PC-9 (cell line): ENCODE measurements around the gene ZNF891. TPM values are rescaled to one million over a fixed set of nuclear protein-coding genes. Genes with fewer than 3 reads are reported as not detected.

ENCODE experiments used
- BruUV-seq: library from RNA; stranded (reverse); fragments of 400-500 nt; replicated peaks from 2 replicates; lab custom pipeline; 2021; lab: Mats Ljungman, UMichigan
- CTCF ChIA-PET: fragments of 300-600 bp; sonication (Branson Sonifier 250); formaldehyde crosslinking; loops from one replicate; lab custom pipeline; 2022; ENCODE audit warnings: antibody characterized with exemption; lab: Charles Lee
- POLR2A ChIA-PET: fragments of 300-600 bp; sonication (Branson Sonifier 250); formaldehyde crosslinking; loops from one replicate; lab custom pipeline; 2022; ENCODE audit warnings: antibody characterized with exemption; ENCODE audit not compliant: unreplicated experiment; lab: Charles Lee
- DNase-seq, 2 experiments: peaks; one replicate each; pipeline versions ENCODE4 v3.0.0 to v3.0.0-alpha.2; 2015 to 2022; ENCODE audit warnings: mixed read lengths in 1 of 2
- H2AFZ ChIP-seq: fragments of 200-600 bp; sonication (generic); 2 replicates; pipeline ENCODE4 v1.8.1; 2017; ENCODE audit warnings: antibody characterized with exemption
- H3F3A ChIP-seq: fragments of 200-600 bp; sonication (generic); 2 replicates; pipeline ENCODE4 v1.8.1; 2017; ENCODE audit warnings: antibody characterized with exemption, mild to moderate bottlenecking, low read depth; ENCODE audit not compliant: insufficient read depth
- H3K27ac ChIP-seq: fragments of 200-600 bp; sonication (generic); 2 replicates; pipeline ENCODE4 v1.6.1; 2016; ENCODE audit warnings: mixed run types
- H3K27me3 ChIP-seq: fragments of 200-600 bp; sonication (generic); 2 replicates; pipeline ENCODE4 v1.6.1; 2016; ENCODE audit warnings: low read depth, mixed run types; ENCODE audit not compliant: insufficient read depth
- H3K36me3 ChIP-seq: fragments of 200-600 bp; sonication (generic); 2 replicates; pipeline ENCODE4 v1.6.1; 2016; ENCODE audit warnings: low read depth, mixed run types
- H3K4me1 ChIP-seq: fragments of 200-600 bp; sonication (generic); replicated peaks from 2 replicates; pipeline ENCODE4 v1.6.1; 2016; ENCODE audit warnings: mixed run types; ENCODE audit not compliant: insufficient read depth
- H3K4me2 ChIP-seq: fragments of 200-600 bp; sonication (generic); 2 replicates; pipeline ENCODE4 v1.6.1; 2017; ENCODE audit warnings: mixed run types
- H3K4me3 ChIP-seq: fragments of 200-600 bp; sonication (generic); 2 replicates; pipeline ENCODE4 v1.6.1; 2016; ENCODE audit warnings: mixed run types
- H3K79me2 ChIP-seq: fragments of 200-600 bp; sonication (generic); 2 replicates; pipeline ENCODE4 v1.6.1; 2017; ENCODE audit warnings: low read depth, mixed run types
- H3K9me2 ChIP-seq: fragments of 200-600 bp; sonication (generic); 2 replicates; pipeline ENCODE4 v1.8.1; 2017; ENCODE audit warnings: mild to moderate bottlenecking; ENCODE audit not compliant: insufficient read depth
- H3K9me3 ChIP-seq: fragments of 200-600 bp; sonication (generic); 2 replicates; pipeline ENCODE4 v1.8.1; 2016; ENCODE audit warnings: low read depth; ENCODE audit not compliant: insufficient read depth
- H4K20me1 ChIP-seq: fragments of 200-600 bp; sonication (generic); 2 replicates; pipeline ENCODE4 v1.8.1; 2017; ENCODE audit not compliant: insufficient read depth
- EZH2 ChIP-seq: fragments of 200-600 bp; sonication (generic); IDR thresholded peaks from 2 replicates; pipeline ENCODE4 v1.8.0; 2017; ENCODE audit warnings: antibody characterized with exemption, low read depth
- intact Hi-C: fragments of 100-400 bp; cut with micrococcal nuclease; formaldehyde crosslinking; loops from one replicate; pipeline ENCODE4 v1.10.0; 2022; ENCODE audit not compliant: unreplicated experiment
- total RNA-seq: library from RNA; stranded (reverse); gene quantifications from 2 replicates; pipeline ENCODE4 v1.2.3, GENCODE V29; 2021
- TF ChIP-seq, protein P1 (sequence below): fragments of 200-600 bp; sonication (generic); conservative IDR thresholded peaks from 2 replicates; pipeline ENCODE4 v1.6.1; 2017; ENCODE audit warnings: mixed run types, antibody characterized with exemption, mild to moderate bottlenecking, moderate library complexity

Gene ZNF891
- total RNA-seq, 1 experiment from 2014 or later, result 3.2 TPM

GRCh38 chr12:133135747-133136146, 5.7 kb upstream of the ZNF891 start:
- peaks cover 17% of the 10 kb centered on the region for H3K36me3 ChIP-seq
- H4K20me1 ChIP-seq, result no peaks in the 10 kb centered on the region
- peaks cover 9% of the 10 kb centered on the region; the same call in 1 of the 2 replicates for H3K4me1 ChIP-seq
- no peak overlapping the region for H2AFZ ChIP-seq
- peaks cover 28% of the 10 kb centered on the region for H3K9me3 ChIP-seq
- BruUV-seq, result no TSS peak
- H3K79me2 ChIP-seq, result 0 out of 2 replicates have a peak, but pooled peaks cover 3% of the 10 kb centered on the region
- H3K27ac ChIP-seq, result no peak overlapping the region
- no peak for TF ChIP-seq EZH2
- TF ChIP-seq, protein P1, sequence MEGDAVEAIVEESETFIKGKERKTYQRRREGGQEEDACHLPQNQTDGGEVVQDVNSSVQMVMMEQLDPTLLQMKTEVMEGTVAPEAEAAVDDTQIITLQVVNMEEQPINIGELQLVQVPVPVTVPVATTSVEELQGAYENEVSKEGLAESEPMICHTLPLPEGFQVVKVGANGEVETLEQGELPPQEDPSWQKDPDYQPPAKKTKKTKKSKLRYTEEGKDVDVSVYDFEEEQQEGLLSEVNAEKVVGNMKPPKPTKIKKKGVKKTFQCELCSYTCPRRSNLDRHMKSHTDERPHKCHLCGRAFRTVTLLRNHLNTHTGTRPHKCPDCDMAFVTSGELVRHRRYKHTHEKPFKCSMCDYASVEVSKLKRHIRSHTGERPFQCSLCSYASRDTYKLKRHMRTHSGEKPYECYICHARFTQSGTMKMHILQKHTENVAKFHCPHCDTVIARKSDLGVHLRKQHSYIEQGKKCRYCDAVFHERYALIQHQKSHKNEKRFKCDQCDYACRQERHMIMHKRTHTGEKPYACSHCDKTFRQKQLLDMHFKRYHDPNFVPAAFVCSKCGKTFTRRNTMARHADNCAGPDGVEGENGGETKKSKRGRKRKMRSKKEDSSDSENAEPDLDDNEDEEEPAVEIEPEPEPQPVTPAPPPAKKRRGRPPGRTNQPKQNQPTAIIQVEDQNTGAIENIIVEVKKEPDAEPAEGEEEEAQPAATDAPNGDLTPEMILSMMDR, result no peak
- intact Hi-C loops, result no loop called here
- CTCF ChIA-PET, result no interaction called here
- H3K4me2 ChIP-seq, result no peak overlapping the region
- H3K27me3 ChIP-seq, result no peaks in the 10 kb centered on the region
- H3F3A ChIP-seq, result peaks cover 9% of the 10 kb centered on the region
- no peak overlapping the region for H3K4me3 ChIP-seq
- POLR2A ChIA-PET, result no interaction called here
- H3K9me2 ChIP-seq, result no peaks in the 10 kb centered on the region
- DNase-seq, result no peak

DNA sequence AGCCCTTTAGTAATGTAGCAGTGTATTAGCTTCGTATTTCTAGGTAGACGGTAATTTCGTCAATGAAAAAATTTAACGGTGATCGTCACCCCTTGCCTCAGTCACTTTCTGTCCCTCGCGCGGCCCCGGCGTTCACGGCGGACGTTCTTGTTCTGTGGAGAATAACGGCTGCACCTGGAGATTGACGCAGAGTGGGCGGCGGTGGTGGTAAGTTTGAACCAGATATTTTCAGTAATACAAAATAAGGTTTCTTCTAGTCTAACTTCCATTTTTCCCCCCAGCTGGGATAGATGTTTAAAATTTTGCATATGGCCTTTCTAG, 694 bp upstream of the ZNF891 start:
- 0 out of 2 replicates have a peak, but pooled peaks cover 3% of the 10 kb centered on the region for H3K79me2 ChIP-seq
- peak overlapping the region; percentile 98 for H3K4me3 ChIP-seq
- TF ChIP-seq, protein P1, result no peak
- no peak for TF ChIP-seq EZH2
- H2AFZ ChIP-seq, result peak overlapping the region; percentile 100
- H3F3A ChIP-seq, result peaks cover 12% of the 10 kb centered on the region
- CTCF ChIA-PET, result interaction anchor here (0.6 kb wide), 1 partner anchor 110 kb away, joined by 5 read pairs; no protein-coding TSS in a partner anchor
- H3K36me3 ChIP-seq, result peaks cover 21% of the 10 kb centered on the region
- BruUV-seq, result TSS peak; percentile 78
- peak overlapping the region; percentile 80 for H3K27ac ChIP-seq
- no peaks in the 10 kb centered on the region for H4K20me1 ChIP-seq
- H3K9me2 ChIP-seq, result no peaks in the 10 kb centered on the region
- POLR2A ChIA-PET, result interaction anchor here (0.5 to 0.6 kb wide), 2 partner anchors 27 to 72 kb away, joined by 5 to 16 read pairs; no protein-coding TSS in a partner anchor
- intact Hi-C loops, result loop anchor here (1.0 to 2.0 kb wide), 2 partner anchors 50 kb away; partner anchors contain the start of genes ZNF140 and ZNF268
- H3K4me1 ChIP-seq, result peaks cover 9% of the 10 kb centered on the region; the same call in 1 of the 2 replicates
- peak overlapping the region; percentile 92 for H3K4me2 ChIP-seq
- no peaks in the 10 kb centered on the region for H3K27me3 ChIP-seq
- DNase-seq, result no peak
- peaks cover 34% of the 10 kb centered on the region for H3K9me3 ChIP-seq

DNA sequence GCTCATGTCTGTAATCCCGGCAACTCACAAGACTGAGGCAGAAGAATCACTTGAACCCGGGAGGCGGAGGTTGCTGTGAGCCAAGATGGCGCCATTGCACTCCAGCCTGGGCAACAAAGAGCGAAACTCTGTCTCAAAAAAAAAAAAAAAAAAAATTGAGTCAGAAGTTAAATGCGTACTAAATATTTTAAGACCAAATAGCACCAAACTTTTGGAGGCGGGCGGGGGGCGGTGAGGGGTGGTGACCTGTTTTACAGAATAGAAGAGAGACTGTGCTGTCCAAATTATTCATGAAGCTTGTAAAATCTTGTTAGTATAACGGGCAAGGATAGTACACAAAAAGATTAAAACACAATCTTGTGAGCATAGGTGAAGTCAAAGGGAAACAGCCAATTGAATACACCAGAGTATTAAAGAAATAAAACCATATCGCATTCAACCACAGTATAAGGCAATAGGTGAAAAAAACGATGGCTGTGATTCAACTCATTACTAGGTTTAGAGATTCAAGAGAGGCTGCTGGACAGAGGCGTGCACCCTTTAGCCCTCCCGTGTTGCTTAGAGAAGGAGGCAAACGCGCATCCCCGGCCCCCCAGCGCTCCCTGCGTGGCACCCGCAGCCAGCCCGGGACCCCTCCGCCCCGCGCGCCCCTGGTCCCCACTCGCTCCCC, 571 bp downstream of the ZNF891 start:
- H3K9me2 ChIP-seq, result no peaks in the 10 kb centered on the region
- TF ChIP-seq, protein P1, result no peak
- no peak for TF ChIP-seq EZH2
- H3K79me2 ChIP-seq, result 0 out of 2 replicates have a peak, but pooled peaks cover 3% of the 10 kb centered on the region
- H3K9me3 ChIP-seq, result peaks cover 45% of the 10 kb centered on the region
- H3K36me3 ChIP-seq, result peaks cover 29% of the 10 kb centered on the region
- DNase-seq, result no peak
- H4K20me1 ChIP-seq, result no peaks in the 10 kb centered on the region
- peak overlapping the region; percentile 98 for H3K4me3 ChIP-seq
- H3K27me3 ChIP-seq, result no peaks in the 10 kb centered on the region
- H3K4me2 ChIP-seq, result peak overlapping the region; percentile 92
- ChIA-PET POLR2A (no interaction called here), CTCF (no interaction called here)
- H3F3A ChIP-seq, result peaks cover 12% of the 10 kb centered on the region
- intact Hi-C loops, result loop anchor here (1.0 to 2.0 kb wide), 2 partner anchors 49 to 51 kb away; partner anchors contain the start of genes ZNF140 and ZNF268
- H3K27ac ChIP-seq, result peak overlapping the region; percentile 80
- BruUV-seq, result no TSS peak
- peak overlapping the region; percentile 100 for H2AFZ ChIP-seq
- H3K4me1 ChIP-seq, result peaks cover 9% of the 10 kb centered on the region; the same call in 1 of the 2 replicates
